Measurements from ENCODE around the gene PRRX2.
"Not testable (repeated sequence)": the region's sequence is repeated elsewhere in the genome, so short reads cannot be mapped to it uniquely, and the experiment has no call there.

DNA sequence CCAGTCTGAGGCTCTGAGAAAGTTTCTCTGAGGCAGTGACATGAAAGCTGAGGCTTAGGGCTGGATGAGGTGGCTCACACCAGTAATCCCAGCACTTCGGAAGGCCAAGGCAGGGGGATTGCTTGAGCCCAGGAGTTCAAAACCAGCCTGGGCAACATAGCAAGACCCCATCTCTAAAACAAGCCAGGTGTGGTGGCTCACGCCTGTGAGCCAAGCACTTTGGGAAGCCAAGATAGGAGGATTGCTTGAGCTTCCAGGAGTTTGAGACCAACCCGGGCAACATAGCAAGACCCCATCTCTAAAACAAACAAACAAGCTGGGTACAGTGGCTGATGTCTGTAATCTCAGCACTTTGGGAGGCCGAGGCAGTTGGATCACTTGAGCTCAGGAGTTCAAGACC is 83.6 kb downstream of the PRRX2 start:
- TF ChIP-seq, protein P1, sequence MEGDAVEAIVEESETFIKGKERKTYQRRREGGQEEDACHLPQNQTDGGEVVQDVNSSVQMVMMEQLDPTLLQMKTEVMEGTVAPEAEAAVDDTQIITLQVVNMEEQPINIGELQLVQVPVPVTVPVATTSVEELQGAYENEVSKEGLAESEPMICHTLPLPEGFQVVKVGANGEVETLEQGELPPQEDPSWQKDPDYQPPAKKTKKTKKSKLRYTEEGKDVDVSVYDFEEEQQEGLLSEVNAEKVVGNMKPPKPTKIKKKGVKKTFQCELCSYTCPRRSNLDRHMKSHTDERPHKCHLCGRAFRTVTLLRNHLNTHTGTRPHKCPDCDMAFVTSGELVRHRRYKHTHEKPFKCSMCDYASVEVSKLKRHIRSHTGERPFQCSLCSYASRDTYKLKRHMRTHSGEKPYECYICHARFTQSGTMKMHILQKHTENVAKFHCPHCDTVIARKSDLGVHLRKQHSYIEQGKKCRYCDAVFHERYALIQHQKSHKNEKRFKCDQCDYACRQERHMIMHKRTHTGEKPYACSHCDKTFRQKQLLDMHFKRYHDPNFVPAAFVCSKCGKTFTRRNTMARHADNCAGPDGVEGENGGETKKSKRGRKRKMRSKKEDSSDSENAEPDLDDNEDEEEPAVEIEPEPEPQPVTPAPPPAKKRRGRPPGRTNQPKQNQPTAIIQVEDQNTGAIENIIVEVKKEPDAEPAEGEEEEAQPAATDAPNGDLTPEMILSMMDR (IDR thresholded peaks at IDR 0.05; ENCODE audit: low read depth, low read length): not testable (repeated sequence)
- TF ChIP-seq EZH2phosphoT487 (IDR thresholded peaks at IDR 0.05; ENCODE audit: low read depth): not testable (repeated sequence)
